SW480 (cell line): ENCODE results near the gene STAB1.

ENCODE experiments used
- DNase-seq: peaks from one replicate; pipeline ENCODE4 v3.0.0-alpha.2; 2016; ENCODE audit warnings: low spot score

STAB1 gene

DNA sequence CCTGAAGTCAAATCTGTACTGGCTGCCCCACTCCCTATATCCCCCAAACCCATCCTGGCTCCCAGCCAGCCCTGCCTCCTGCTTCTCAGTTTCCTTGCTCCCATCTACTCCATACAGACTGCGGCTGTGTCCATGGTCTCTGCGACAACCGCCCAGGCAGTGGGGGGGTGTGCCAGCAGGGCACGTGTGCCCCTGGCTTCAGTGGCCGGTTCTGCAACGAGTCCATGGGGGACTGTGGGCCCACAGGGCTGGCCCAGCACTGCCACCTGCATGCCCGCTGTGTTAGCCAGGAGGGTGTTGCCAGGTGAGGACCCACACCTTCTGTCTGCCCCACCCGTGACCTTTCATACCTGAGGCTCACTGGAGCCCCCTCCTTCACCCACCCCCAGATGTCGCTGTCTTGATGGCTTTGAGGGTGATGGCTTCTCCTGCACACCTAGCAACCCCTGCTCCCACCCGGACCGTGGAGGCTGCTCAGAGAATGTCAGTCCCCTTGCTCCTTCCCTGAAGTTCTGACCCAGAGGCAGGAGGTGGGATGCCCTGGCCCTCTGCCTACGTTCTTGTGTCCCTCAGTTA, 14.7 kb downstream of the STAB1 start:
- no peak for DNase-seq

DNA sequence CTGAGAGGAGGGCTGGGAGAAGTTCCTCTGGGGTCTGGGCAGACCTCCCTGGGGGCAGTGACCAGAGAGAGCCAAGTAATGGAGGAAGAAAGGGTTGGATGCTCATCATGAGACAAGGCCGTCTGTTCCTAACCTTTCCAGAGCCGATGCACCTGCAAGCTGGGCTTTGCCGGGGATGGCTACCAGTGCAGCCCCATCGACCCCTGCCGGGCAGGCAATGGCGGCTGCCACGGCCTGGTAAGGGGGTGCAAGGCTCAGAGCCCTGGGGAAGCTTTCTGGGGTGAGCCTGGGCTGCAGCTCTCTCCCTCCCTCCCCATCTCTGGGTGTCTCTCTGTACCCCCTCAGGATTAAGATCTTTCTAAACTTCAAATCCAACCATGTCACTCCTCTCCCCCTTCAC, 16.4 kb downstream of the STAB1 start:
- no peak for DNase-seq

DNA sequence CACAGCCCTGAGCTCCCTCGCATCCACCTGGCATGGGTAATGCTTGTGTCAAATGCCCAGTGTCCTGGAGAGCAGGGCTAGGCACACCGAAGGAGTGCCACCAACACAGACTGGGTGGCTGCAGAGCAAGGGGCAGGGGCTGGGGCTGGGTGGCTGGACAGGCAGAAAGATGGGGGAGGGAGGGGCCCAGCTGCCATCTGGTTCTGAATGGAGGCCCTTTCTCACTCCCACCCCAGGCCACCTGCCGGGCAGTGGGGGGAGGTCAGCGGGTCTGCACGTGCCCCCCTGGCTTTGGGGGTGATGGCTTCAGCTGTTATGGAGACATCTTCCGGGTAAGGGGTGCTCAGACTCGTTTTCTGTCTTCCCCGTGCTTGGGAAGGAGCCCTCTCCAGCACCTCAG, 17.0 kb downstream of the STAB1 start:
- DNase-seq, result no peak

DNA sequence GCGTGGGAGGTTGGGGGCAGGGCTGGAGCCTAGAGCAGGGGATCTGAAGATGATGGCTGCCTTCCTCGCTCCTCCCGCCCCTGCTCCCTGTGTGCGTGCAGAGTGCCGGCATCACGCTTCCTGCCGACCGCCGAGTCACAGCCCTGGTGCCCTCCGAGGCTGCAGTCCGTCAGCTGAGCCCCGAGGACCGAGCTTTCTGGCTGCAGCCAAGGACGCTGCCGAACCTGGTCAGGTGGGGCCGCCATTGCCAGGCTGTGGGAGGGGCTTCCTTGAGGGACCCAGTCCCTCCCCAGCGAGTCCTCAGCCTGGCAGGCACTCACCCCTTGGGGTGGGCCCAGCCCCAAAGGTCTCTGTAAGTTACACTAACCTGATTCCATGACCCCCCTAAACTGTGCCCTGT, 17.6 kb downstream of the STAB1 start:
- DNase-seq, result no peak

DNA sequence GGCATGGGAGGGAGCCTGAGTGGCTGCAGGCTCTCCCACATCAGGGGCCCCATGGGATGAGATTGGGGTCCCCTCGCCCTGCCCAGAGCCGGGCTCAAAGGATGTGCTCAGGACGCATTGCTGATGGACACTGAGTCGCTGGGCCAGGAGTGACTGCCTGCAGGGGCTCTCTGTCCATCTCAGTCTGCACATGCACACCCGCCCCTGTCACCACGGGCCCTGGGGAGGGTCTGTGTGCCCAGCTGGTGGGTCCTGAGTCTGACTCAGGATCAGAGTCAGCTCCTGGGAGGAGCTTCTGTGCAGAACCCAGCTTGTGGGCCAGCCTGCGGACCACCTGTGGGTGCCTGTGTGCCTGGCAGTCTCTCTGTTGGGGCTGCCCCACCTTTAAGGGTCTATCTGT, 18.1 kb downstream of the STAB1 start:
- DNase-seq, result no peak

DNA sequence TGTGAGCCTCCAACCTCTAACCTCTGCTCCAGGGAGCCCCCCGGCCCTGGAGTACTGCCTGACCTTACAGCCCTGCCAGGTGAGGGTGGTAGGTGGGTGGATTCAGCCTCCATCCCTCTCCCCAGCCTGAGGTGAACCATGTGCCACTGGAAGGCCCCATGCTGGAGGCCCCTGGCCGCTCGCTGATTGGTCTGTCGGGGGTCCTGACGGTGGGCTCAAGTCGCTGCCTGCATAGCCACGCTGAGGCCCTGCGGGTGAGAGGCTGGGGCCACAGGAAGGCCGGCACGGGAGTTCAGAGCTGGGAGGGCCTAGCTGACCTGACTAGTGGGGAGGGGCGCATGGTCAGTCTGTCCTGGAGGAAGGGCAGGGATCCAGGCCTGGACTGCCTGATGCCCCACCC, 19.4 kb downstream of the STAB1 start:
- DNase-seq, result no peak

DNA sequence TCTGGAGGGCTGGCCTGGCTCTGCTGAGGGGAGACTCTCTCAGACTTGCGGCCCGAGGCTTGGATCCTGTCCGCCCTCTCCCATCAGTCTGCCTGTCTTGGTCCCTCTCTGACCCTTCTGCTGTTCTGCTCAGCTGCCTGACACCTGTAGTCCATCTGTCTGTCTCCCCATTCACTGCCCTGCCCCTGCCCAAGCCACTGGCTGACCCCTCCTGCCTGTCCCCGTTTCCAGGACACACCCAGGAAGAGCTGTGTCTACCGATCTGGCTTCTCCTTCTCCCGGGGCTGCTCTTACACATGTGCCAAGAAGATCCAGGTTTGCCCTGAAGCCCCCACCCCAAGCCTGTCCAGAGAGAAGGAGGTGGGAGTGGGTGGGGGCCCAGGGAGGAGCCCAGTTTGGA, 20.1 kb downstream of the STAB1 start:
- DNase-seq, result no peak

DNA sequence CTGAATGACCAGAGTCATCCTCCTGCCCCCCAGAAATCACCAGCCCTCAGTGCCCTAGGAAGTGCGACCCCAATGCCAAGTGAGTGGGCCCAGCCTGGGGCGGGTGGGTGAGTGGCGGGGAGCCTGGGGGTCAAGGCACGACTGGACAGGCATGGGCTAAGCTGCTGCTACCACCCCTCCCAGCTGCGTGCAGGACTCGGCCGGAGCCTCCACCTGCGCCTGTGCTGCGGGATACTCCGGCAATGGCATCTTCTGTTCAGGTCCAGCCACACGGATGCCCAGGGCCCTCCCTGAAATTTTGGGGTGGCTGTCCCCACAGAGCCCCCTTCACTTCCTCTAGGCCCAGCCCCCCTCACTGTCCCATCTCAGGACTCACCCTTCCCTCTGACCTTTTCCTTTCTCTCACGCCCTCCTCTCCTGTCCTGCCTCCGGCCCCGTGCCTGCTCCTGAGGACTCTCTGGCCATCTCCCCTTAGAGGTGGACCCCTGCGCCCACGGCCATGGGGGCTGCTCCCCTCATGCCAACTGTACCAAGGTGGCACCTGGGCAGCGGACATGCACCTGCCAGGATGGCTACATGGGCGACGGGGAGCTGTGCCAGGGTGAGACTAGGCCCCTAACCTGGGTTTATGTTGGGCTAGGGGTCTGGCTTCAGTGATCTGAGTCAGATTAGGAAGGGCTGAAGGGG, 21.5 kb downstream of the STAB1 start:
- DNase-seq, result no peak

DNA sequence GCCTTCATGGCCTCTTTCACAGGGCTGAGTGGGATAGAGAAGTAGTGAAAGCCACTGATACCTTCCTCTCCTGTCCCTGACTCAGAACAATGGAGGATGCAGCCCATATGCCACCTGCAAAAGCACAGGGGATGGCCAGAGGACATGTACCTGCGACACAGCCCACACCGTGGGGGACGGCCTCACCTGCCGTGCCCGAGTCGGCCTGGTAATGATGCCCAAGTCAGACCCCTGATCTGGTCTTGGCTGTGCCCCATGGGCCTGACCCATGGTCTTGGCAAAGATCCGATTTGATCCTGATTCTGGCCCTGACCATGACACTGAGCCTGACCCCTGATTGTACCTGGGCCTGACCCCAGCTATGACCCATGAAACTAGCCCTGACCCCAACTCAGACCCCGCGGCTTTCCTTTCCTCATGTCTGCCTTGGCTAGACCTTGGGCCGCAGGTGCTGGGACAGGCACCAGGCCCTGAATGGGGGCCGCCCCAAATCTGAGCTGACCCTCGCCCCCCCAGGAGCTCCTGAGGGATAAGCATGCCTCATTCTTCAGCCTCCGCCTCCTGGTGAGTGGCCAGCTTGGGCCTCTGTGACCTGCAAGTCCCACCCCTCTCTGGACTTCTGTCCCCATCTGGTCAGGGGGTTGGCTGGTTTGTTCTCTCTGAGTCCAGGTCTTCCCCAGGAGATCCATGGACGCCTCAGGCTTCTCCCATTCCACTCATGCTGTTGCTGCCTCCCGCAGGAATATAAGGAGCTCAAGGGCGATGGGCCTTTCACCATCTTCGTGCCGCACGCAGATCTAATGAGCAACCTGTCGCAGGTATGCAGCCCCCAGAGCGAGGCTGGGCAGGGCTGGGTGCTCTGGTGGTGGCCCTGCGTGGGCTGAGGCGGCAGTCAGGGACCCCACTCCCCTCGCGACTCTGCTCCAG, 22.9 kb downstream of the STAB1 start:
- no peak for DNase-seq

DNA sequence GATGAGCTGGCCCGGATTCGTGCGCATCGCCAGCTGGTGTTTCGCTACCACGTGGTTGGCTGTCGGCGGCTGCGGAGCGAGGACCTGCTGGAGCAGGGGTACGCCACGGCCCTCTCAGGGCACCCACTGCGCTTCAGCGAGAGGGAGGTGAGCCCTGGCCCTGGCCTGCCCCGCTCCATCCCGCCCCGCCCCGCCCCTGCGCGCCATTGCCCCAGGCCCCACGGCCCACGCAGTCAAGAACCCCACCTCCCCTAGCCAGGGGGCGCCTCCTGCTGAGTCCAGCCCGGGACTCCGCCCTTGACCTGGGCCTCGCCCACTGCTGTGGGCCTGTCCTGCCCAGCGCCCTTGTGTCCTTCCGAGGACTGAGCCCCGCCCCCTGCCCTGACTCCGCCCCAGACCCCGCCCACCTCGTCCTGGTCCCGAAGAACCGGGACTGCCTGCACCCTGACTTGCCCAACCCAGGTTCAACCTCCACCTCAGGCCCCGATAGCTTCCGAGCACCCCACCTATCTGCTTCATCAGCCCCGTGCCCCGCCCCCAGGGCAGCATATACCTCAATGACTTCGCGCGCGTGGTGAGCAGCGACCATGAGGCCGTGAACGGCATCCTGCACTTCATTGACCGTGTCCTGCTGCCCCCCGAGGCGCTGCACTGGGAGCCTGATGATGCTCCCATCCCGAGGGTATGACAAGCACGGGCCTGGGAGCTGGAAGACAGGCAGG, 23.7 kb downstream of the STAB1 start:
- peak; percentile 69 for DNase-seq

DNA sequence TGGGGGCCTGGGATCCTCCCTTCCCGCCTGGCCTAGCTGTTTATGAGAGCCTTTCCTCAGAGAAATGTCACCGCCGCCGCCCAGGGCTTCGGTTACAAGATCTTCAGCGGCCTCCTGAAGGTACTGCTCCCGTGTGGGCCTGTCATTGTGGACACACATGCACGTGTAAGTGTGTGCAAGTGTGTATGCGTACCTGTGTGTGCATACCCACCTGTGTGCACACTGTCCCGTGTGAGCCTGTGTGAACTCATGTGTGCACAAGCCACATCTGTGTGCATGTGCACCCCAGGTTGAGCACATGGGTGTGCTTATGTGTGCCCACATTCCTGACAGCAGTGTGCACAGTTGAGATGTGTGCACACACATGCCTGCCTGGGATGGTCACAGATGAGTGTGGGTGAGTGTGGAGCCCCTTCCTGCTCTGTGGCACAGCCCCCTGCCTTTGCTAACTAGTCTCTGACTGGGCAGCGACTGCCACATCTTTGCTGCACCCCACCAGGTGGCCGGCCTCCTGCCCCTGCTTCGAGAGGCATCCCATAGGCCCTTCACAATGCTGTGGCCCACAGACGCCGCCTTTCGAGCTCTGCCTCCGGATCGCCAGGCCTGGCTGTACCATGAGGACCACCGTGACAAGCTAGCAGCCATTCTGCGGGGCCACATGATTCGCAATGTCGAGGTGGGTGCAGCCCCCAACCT, 24.5 kb downstream of the STAB1 start:
- no peak for DNase-seq

DNA sequence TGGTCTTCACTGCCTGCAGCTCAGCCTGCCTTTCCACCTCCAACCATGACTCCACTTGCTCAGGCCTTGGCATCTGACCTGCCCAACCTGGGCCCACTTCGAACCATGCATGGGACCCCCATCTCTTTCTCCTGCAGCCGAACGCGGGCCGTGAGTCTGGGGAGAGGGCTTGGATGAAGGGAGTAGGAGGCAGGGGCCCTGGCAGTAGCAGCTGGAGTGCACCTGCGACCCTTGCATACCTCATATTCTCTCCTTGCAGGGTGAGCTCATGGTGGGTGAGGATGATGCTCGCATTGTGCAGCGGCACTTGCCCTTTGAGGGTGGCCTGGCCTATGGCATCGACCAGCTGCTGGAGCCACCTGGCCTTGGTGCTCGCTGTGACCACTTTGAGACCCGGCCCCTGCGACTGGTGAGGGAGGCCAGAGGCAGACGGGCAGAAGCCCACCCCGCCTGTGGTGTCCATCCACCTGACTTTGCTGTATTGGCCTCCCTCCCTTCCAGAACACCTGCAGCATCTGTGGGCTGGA, 25.1 kb downstream of the STAB1 start:
- DNase-seq, result no peak

DNA sequence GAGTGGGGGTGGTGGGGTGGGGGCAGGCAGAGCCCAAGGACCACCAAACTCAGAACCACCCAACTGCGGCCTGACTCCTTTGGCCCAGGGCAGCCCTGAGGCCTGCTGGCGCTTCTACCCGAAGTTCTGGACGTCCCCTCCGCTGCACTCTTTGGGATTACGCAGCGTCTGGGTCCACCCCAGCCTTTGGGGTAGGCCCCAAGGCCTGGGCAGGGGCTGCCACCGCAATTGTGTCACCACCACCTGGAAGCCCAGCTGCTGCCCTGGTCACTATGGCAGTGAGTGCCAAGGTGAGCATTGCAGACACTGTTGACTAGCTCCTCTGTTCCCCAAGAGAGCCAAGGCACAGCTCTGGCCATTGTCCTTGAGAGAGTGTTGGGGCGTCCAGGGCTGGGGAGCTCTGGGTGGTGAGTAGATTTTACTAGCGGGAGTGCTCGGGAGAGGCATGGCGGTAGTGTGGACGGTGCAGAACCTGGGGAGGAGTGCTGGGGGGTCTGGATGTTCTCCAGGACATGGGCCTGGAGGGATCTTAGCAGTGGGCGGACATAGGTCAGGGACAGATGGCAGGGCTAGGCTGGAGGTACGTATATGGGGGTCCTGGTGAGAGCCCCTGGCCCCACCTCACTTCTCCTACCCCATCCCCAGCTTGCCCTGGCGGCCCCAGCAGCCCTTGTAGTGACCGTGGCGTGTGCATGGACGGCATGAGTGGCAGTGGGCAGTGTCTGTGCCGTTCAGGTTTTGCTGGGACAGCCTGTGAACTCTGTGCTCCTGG, 25.8 kb downstream of the STAB1 start:
- no peak for DNase-seq

DNA sequence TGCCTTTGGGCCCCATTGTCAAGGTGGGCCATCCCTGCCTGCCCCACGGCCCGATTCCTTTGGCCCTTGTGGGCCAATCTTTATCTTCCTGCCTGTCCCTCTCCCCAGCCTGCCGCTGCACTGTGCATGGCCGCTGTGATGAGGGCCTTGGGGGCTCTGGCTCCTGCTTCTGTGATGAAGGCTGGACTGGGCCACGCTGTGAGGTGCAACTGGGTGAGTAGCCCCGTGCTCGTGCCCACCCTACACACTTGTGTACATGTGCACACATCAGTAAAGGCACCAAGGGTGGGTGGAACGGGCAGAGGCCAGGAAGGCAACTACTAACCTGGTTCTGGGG, 26.3 kb downstream of the STAB1 start:
- no peak for DNase-seq

DNA sequence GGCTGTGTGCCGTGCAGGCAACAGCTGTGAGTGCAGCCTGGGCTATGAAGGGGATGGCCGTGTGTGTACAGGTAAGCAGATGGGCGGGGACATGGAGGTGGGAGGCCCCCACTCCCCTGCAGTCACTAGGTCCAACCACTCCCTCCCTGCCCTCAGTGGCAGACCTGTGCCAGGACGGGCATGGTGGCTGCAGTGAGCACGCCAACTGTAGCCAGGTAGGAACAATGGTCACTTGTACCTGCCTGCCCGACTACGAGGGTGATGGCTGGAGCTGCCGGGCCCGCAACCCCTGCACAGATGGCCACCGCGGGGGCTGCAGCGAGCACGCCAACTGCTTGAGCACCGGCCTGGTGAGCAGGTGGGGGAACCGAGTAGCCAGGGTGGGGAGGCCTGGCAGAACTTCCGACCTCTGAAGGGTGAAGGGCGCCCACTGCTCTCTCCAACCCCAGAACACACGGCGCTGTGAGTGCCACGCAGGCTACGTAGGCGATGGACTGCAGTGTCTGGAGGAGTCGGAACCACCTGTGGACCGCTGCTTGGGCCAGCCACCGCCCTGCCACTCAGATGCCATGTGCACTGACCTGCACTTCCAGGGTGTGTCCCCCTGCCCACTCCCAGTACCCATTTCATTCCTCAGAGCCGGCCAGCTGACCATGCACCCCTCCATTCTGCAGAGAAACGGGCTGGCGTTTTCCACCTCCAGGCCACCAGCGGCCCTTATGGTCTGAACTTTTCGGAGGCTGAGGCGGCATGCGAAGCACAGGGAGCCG, 26.9 kb downstream of the STAB1 start:
- no peak for DNase-seq

DNA sequence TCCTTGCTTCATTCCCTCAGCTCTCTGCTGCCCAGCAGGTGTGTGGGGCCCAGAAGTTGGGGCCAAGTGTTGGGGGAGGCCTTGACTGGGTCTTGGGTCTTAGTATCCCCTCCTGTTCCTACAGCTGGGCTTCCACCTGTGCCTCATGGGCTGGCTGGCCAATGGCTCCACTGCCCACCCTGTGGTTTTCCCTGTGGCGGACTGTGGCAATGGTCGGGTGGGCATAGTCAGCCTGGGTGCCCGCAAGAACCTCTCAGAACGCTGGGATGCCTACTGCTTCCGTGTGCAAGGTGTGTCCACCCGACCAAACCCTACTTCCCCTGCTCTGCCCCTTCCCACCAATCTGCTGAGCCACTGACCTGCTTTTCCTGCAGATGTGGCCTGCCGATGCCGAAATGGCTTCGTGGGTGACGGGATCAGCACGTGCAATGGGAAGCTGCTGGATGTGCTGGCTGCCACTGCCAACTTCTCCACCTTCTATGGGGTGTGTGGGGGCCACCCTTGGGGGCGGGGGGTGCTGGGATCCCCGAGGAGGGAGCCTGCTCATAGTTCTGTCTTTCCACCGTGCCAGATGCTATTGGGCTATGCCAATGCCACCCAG, 27.6 kb downstream of the STAB1 start:
- DNase-seq, result no peak

DNA sequence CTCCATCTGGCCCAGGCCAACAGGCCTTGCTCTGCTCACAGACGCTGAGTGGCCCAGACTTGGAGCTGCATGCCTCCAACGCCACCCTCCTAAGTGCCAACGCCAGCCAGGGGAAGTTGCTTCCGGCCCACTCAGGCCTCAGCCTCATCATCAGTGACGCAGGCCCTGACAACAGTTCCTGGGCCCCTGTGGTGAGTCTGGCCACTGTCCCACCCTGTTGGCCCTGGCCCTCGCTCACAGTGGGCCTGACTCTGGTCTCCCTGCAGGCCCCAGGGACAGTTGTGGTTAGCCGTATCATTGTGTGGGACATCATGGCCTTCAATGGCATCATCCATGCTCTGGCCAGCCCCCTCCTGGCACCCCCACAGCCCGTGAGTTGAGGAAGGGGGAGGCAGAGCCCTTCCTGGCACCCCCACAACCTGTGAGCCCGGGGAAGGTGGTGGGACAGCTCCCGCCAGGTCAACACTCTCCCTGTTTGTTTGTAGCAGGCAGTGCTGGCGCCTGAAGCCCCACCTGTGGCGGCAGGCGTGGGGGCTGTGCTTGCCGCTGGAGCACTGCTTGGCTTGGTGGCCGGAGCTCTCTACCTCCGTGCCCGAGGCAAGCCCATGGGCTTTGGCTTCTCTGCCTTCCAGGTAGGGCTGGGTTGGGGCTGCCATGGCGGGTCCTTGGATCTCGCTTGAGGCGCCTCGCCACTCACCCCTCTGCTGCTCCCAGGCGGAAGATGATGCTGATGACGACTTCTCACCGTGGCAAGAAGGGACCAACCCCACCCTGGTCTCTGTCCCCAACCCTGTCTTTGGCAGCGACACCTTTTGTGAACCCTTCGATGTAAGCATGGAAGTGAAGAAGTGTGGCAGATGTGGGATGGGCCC, 28.5 kb downstream of the STAB1 start:
- DNase-seq, result no peak

DNA sequence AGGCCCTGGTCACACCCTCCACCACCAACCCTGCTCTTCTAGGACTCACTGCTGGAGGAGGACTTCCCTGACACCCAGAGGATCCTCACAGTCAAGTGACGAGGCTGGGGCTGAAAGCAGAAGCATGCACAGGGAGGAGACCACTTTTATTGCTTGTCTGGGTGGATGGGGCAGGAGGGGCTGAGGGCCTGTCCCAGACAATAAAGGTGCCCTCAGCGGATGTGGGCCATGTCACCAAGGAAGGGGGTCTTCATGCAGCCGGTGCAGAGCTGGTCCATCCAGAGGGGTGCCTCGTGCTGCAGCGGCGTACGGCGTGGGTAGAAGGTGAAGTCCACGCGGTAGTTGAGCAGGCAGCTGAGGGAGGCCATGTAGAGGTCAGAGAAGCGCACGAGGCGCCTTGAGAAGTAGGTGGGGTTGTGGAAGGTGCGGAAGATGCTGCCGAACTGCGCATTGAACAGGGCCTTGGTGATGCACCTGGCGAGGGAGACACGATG, 29.2 kb downstream of the STAB1 start:
- DNase-seq, result no peak
